Dermis microvascular lymphatic vessel endothelial cell (primary cell): ENCODE measurements around the gene RNF44. TPM values are rescaled to one million over a fixed set of nuclear protein-coding genes. Genes with fewer than 3 reads are reported as not detected.
"Not testable (repeated sequence)": the region's sequence is repeated elsewhere in the genome, so short reads cannot be mapped to it uniquely, and the experiment has no call there.

Source experiments
- DNase-seq, 2 donors: peaks; one replicate each; pipeline versions ENCODE4 v3.0.0 to v3.0.0-alpha.2; 2010; ENCODE audit warnings: low read depth in 2 of 2
- total RNA-seq: library from RNA; depleted of rRNA; stranded (reverse); fragments of >200 nt; gene quantifications from 2 replicates; pipeline ENCODE4 v1.2.1, GENCODE V29; 2014

RNF44 gene
- total RNA-seq, 1 donor from 2014 or later, result 2.4 TPM

- no peak for DNase-seq
Observed at GRCh38 chr5:176552332-176552869, 15.2 kb upstream of the RNF44 start.

- not testable (repeated sequence) for DNase-seq
Observed at GRCh38 chr5:176550937-176551336, 13.7 kb upstream of the RNF44 start.

GRCh38 chr5:176550275-176550831 is 13.2 kb upstream of the RNF44 start:
- DNase-seq, result no peak

DNA sequence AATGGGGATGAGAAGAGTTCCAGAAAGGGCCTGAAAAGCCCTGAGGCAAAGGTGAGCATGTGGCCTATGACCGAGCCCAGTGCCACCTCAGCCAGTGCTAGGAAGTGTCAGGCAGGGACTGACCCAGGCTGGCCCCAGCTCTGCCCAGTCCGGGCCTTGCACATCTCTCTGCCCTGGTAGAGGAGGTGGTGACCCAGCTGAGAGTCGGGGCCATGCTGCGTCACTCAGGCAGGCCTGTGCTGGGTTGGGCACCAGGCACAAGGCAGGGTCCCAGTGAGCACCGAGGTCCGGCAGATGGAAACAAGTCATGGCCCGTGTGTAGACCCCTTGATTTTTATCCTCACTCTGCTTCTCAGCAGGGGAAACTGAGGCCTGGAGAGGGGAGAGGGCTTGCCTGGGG is 12.7 kb upstream of the RNF44 start:
- no peak for DNase-seq

DNA sequence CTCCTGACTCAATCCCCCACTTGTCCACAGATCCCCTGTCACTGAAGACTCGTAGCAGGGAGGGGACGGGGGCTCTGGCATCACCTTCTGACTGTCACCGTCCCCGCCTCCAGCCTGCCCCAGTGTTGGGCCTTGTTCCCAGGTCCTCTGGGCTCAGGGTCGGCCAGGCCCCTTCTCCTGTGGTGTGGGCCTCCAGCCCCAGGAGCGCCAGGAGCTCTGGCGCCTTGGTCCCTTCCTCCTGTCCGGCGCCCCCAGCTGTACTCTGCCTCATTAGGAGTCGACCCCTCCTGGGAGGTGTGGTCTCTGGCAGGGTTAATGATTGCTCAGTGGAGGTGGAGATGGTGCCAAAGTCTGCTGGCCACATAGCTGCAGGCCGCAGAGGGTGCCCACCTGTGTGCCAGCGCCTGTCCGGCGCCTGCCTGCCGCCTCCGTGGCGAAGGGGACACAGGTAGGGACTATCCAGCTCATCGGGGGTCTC is 11.8 kb upstream of the RNF44 start, which contains the start of gene CDHR2:
Gene CDHR2 (plus strand): TSS at position 376 of the 478 bp plus-strand sequence. CDS start 16,011 bp downstream, outside the sequence.
- DNase-seq, result no peak

- peak in 1 of 2 donors; percentile 29 for DNase-seq
Observed at GRCh38 chr5:176547802-176548201, 10.6 kb upstream of the RNF44 start.

DNA sequence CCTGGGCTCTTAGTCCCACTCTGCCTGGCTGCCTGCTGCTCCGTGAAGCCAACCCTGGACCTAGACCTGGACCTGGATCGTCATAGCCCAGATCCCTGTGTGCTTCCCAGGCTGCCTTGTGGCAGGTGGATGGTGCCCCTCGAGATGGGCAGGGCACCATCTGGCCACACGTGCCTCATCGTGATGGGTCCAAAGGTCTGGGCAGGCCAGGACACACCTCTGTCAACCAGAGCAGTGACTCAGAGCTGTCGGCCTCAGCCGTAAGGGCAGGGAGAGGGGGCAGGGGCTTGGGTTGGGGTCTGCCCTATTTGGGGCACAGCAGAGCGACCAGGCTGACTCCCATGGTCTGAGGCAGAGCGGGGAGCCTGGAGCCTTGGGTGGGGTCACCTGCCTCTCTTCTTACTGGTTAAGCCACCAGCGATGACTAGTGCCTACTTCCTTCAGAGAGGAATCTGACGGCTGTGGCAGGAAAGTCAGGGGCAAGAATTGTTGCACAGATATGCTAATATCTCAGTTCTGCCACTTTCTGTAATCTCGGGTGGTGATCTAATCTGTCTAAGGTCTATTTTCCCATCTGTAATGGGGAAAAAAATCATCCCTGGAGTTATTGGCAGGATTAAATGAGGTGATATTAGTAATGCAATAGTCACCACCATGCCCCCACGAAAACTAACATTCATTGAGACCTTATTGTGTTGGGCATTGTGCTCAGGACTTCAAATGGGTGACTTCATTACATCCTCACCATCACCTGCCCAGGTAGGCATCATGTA is 8.7 kb upstream of the RNF44 start:
- no peak for DNase-seq

DNA sequence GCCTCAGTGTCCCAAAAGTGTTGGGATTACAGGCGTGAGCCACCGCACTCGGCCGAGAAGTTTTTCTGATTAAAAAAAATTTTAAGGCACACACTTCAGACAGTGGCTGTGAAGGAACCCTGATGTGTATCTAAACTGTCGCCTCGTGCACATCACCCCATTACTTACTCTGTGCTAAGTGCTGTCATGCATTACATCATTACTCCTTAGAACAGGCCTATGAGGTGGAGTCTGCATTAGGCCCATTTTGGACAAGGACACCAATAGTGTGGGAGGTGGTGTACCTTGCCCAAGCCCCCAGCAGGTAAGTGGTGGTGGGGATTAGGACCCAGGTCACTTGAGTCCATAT is 8.2 kb upstream of the RNF44 start:
- no peak for DNase-seq

DNA sequence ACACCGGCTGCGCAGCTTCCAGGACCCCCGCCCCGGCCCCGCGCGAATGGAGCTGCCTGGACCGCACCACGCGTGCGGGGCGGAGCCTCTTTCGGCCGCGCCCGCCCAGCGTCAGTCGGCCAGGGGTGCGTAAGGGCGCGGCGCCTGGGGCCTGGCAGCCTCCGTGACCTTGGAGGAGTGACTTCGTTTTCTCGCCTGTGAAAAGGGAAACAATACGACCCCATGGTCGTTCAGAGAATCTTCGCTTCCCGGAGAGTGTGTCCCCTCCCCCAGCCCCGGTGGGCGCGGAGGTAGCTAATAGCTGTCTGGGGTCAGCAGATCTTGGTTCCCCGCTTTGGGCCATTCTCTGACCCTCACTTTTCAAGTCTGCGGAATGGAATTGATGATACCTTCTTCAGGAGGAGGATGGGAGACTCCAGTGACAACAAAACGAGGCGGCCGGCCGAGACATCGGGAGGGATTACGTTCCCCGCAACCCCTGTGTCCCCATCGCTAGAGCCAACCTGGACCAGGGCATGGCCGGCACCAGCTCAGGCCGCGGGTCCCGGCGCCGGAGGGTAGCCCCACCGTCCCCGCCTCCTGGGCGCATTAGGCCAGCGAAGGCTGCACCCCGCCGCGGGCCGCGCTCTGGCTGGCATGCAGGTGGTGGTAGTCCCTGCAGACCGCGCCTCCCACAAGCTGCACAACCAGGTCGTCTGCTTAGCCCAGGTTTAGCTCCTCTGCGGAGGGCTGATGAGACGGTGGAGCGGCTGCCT is 6.4 kb upstream of the RNF44 start:
- DNase-seq, result peak in 1 of 2 donors; percentile 50

- peak in 1 of 2 donors; percentile 58 for DNase-seq
Observed at GRCh38 chr5:176542596-176543427, 5.6 kb upstream of the RNF44 start.

GRCh38 chr5:176542135-176542595 is 5.0 kb upstream of the RNF44 start:
- DNase-seq, result no peak

- DNase-seq, result peak in 1 of 2 donors; percentile 65
Observed at GRCh38 chr5:176541338-176542134, 4.3 kb upstream of the RNF44 start.

- no peak for DNase-seq
Observed at GRCh38 chr5:176540956-176541337, 3.7 kb upstream of the RNF44 start.

GRCh38 chr5:176540476-176540899 is 3.3 kb upstream of the RNF44 start:
- no peak for DNase-seq

DNA sequence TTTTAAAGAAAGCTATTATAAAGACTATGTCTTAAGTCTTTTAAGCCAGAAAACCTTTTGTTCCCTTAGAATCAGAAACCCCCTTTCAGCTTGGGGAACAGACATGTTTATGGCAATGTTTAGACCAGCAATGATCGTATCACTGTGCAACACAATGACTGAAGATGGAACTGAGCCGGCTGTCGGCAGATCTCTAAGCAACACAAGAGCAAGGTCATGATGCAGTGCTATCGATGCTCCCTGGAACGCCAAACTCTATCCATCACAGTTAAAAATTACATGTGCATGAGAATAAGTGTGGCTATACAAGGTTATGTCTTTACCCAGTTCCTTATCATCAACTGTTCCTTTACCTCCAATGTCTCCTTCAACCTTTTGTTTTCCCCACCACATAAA is 1.8 kb upstream of the RNF44 start:
- DNase-seq, result no peak

DNA sequence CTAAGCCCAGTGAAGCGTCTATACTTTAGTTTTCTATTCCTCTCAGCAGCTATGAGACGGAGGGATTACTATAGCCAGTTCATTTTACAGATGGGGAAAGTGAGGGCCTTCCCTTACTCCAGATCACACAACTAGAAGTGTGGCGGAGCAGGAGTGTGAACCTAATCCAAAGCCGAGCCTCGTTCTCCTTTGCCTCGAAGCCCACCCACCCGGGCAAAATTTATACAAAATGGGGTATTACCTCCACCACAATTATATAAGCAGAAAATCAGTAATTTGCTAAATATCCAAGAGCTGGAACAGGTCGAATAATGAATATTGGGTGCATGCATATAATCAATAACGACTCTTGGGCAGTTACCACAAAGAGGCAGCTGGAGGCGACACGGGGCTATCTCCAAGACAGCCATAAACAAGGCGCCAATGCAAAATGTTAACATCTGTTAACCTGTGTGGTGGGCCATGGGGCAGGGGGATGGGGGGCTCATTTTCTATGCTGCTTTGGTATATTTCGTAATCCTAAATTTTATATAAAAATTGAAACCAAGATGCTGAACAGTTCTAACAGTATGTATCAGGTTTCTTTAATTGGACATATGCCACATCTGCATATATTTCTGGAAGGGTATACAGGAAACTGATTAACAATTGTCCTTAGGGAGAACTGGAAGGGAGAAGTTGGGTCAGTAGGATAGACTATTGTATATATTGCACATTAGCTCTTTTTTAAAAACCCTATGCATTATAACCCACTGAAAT is 1.2 kb upstream of the RNF44 start:
- DNase-seq, result no peak

DNA sequence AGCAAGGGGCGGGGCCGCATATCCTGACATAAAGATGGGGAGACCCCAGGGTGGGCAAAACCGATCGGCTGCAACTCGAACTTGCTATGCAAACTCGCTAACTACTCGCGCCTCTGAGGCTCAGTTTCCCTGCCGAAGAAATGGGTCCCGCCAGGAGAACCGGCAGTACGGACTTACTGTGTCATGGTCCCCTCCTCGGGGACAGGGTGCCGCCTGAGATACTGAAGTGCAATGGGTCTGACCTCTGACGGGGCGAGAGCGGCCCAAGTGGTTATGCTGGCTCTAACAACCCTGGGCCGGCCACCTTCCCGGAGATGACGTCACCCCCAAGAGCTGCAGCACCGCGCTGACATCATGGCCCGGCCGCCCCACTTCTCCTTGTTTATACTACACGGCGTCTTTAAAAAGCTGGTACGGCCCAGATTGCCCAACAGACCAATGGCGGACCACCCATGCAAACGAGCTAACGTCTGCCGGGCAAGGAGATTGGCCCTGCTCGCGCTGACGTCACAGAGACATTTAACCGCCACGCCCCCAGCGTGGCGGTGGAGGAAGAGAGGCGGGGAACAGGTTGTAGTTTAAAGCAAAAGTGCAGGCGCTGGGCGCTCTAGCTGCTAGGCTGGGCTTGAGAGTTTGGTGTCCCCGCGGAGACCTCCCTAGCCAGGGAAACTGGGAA is 490 bp upstream of the RNF44 start:
- peak; percentile 99 to 100 for DNase-seq

DNA sequence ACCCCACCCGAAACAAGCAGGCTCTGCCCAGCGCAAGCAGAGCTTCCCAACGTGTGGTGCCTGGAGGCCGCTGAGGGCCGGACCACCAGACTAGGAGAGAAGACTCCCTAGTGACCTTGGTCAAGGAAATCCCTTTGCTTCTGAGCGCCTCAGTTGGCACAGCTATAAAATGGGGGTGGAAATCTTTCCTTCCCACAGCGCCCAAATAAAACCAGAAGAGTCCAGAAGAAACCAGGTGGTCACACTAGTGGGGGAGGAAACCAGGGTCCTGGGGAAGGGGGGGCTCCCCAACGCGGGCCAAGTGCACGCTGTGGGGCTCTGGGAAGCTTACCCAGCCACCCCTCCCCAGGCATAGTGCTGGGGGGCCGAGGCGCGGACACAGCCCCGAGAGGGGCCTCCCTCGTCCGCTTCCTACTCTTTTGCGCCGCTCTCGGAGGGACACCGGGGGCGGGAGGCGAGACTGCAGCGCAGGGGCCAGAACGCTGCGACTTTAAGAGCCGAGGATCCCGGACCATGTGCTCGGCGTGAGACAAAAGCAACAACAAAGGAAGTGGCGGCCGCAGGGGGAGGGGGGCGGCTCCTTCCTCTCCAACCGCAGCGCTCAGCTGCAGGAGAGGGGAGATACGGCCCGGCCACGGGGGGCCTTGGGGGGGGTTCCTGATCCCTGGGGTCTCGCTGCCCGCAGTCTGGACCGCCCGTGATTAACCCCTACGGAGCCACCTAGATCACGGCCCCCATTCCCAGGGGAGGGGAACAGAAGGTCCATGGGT is 885 bp downstream of the RNF44 start:
- DNase-seq, result peak in 1 of 2 donors; percentile 90
